OCI-M2 (cell line): ENCODE data around the gene C3orf52.

Source experiments
- DNase-seq: peaks from one replicate; lab custom pipeline; 2025; ENCODE audit not compliant: unreplicated experiment; lab: John Stamatoyannopoulos, UW

Gene C3orf52

GRCh38 chr3:112134335-112135124 lies 48.3 kb downstream of the C3orf52 start:
- DNase-seq: no peak

- DNase-seq: no peak
Observed at GRCh38 chr3:112136046-112136445, 49.9 kb downstream of the C3orf52 start.

- DNase-seq: peak; percentile 5
Observed at GRCh38 chr3:112136959-112137693, 50.9 kb downstream of the C3orf52 start.

GRCh38 chr3:112137781-112138180 lies 51.6 kb downstream of the C3orf52 start:
- DNase-seq: no peak

- no peak for DNase-seq
Observed at GRCh38 chr3:112138219-112138969, 52.2 kb downstream of the C3orf52 start.

GRCh38 chr3:112140584-112140983 lies 54.4 kb downstream of the C3orf52 start:
- DNase-seq: no peak

- DNase-seq: no peak
Observed at GRCh38 chr3:112141293-112141692, 55.1 kb downstream of the C3orf52 start.

GRCh38 chr3:112143251-112143650 lies 57.1 kb downstream of the C3orf52 start:
- no peak for DNase-seq

GRCh38 chr3:112143689-112144088 lies 57.5 kb downstream of the C3orf52 start:
- DNase-seq: no peak

- DNase-seq: no peak
Observed at GRCh38 chr3:112149136-112149535, 62.9 kb downstream of the C3orf52 start.

- no peak for DNase-seq
Observed at GRCh38 chr3:112167758-112168157, 81.6 kb downstream of the C3orf52 start.
